Mononuclear cell (primary cell): ENCODE data around the gene ZNF618. TPM values are rescaled to one million over a fixed set of nuclear protein-coding genes. Genes with fewer than 3 reads are reported as not detected.

ENCODE experiments used
- H3K27me3 ChIP-seq: 2 replicates; pipeline ENCODE4 v1.6.0; 2011; ENCODE audit warnings: low read length, control low read depth; ENCODE audit not compliant: insufficient read depth
- H3K4me1 ChIP-seq: 2 replicates; pipeline ENCODE4 v1.5.1; 2011; ENCODE audit warnings: mild to moderate bottlenecking, low read length, control low read depth; ENCODE audit not compliant: insufficient read depth
- H3K4me3 ChIP-seq: 2 replicates; pipeline ENCODE4 v1.5.1; 2011; ENCODE audit warnings: mild to moderate bottlenecking, low read length, moderate library complexity
- H3K9me3 ChIP-seq: 2 replicates; pipeline ENCODE4 v1.5.1; 2011; ENCODE audit warnings: low read depth, mild to moderate bottlenecking, control low read depth, low read length
- total RNA-seq: library from RNA; depleted of rRNA; stranded (reverse); fragments of >200 nt; gene quantifications from one replicate; pipeline ENCODE4 v1.2.3, GENCODE V29; 2012

Gene ZNF618
- total RNA-seq, 1 donor: 0.94 TPM

- Histone ChIP-seq H3K4me1 (no peaks in the 10 kb centered on the region), H3K4me3 (no peak overlapping the region), H3K9me3 (no peaks in the 10 kb centered on the region), H3K27me3 (no peaks in the 10 kb centered on the region)
These were observed 194.3 kb downstream of the ZNF618 start for GRCh38 chr9:114070188-114071103.

- H3K4me1 ChIP-seq: no peaks in the 10 kb centered on the region
- H3K4me3 ChIP-seq: no peak overlapping the region
- H3K9me3 ChIP-seq: no peaks in the 10 kb centered on the region
- H3K27me3 ChIP-seq: no peaks in the 10 kb centered on the region
These were observed 195.2 kb downstream of the ZNF618 start for GRCh38 chr9:114071197-114071795.

GRCh38 chr9:114072184-114073140 is 196.4 kb downstream of the ZNF618 start:
- Histone ChIP-seq H3K4me1 (no peaks in the 10 kb centered on the region), H3K27me3 (no peaks in the 10 kb centered on the region), H3K9me3 (no peaks in the 10 kb centered on the region), H3K4me3 (no peak overlapping the region)

- no peaks in the 10 kb centered on the region for H3K4me1 ChIP-seq
- no peak overlapping the region for H3K4me3 ChIP-seq
- H3K9me3 ChIP-seq: no peaks in the 10 kb centered on the region
These were observed 199.5 kb downstream of the ZNF618 start for GRCh38 chr9:114075602-114076001.

GRCh38 chr9:114076237-114077161 is 200.4 kb downstream of the ZNF618 start:
- H3K27me3 ChIP-seq: no peaks in the 10 kb centered on the region
- no peak overlapping the region for H3K4me3 ChIP-seq
- no peaks in the 10 kb centered on the region for H3K9me3 ChIP-seq
- H3K4me1 ChIP-seq: no peaks in the 10 kb centered on the region

More at GRCh38 chr9:114075602-114076001, 199.5 kb downstream of the ZNF618 start:
- H3K27me3 ChIP-seq: no peaks in the 10 kb centered on the region

GRCh38 chr9:114077162-114077837 is 201.2 kb downstream of the ZNF618 start:
- H3K4me1 ChIP-seq: no peaks in the 10 kb centered on the region
- H3K4me3 ChIP-seq: no peak overlapping the region

GRCh38 chr9:114078021-114078780 is 202.1 kb downstream of the ZNF618 start, which contains the start of gene AMBP:
AMBP (minus strand) TSS chr9:114078300; CDS start chr9:114078209, 91 bp downstream.
- Histone ChIP-seq H3K4me3 (no peak within 1 kb of the TSS), H3K4me1 (no peaks in the 10 kb centered on the region), H3K9me3 (no peaks in the 10 kb centered on the region), H3K27me3 (no peaks in the 10 kb centered on the region)

More at GRCh38 chr9:114077162-114077837, 201.2 kb downstream of the ZNF618 start:
- Histone ChIP-seq H3K27me3 (no peaks in the 10 kb centered on the region), H3K9me3 (no peaks in the 10 kb centered on the region)

GRCh38 chr9:114078781-114079156 is 202.7 kb downstream of the ZNF618 start:
- no peaks in the 10 kb centered on the region for H3K9me3 ChIP-seq
- no peaks in the 10 kb centered on the region for H3K27me3 ChIP-seq
- H3K4me3 ChIP-seq: no peak overlapping the region
- H3K4me1 ChIP-seq: no peaks in the 10 kb centered on the region

- Histone ChIP-seq H3K4me3 (no peak overlapping the region), H3K4me1 (no peaks in the 10 kb centered on the region), H3K9me3 (no peaks in the 10 kb centered on the region), H3K27me3 (no peaks in the 10 kb centered on the region)
These were observed 204.2 kb downstream of the ZNF618 start for GRCh38 chr9:114080195-114080772.

GRCh38 chr9:114080773-114081440 is 204.8 kb downstream of the ZNF618 start:
- Histone ChIP-seq H3K27me3 (no peaks in the 10 kb centered on the region), H3K4me3 (no peak overlapping the region), H3K4me1 (no peaks in the 10 kb centered on the region), H3K9me3 (no peaks in the 10 kb centered on the region)

- no peaks in the 10 kb centered on the region for H3K27me3 ChIP-seq
- H3K9me3 ChIP-seq: no peaks in the 10 kb centered on the region
- no peaks in the 10 kb centered on the region for H3K4me1 ChIP-seq
- H3K4me3 ChIP-seq: no peak overlapping the region
These were observed 205.4 kb downstream of the ZNF618 start for GRCh38 chr9:114081441-114082016.
